Loucy (cell line): ENCODE data around the gene TLR3.

Experiments used
- H2AFZ ChIP-seq: fragments of 200-600 bp; sonication (generic); 2 replicates; pipeline ENCODE4 v1.6.0; 2016; ENCODE audit warnings: antibody characterized with exemption, mild to moderate bottlenecking, low read length, moderate library complexity
- H3F3A ChIP-seq: fragments of 200-600 bp; 2 replicates; pipeline ENCODE4 v1.6.0; 2016; ENCODE audit warnings: antibody characterized with exemption, low read depth, mild to moderate bottlenecking
- H3K27me3 ChIP-seq: fragments of 200-600 bp; sonication (generic); 2 replicates; pipeline ENCODE4 v1.6.1; 2014; ENCODE audit warnings: low read length, mild to moderate bottlenecking; ENCODE audit not compliant: insufficient read depth, poor library complexity, severe bottlenecking
- H3K36me3 ChIP-seq: fragments of 200-600 bp; sonication (generic); 2 replicates; pipeline ENCODE4 v1.6.1; 2016; ENCODE audit warnings: low read length; ENCODE audit not compliant: insufficient read depth
- H3K4me1 ChIP-seq: fragments of 200-600 bp; sonication (generic); 2 replicates; pipeline ENCODE4 v1.5.1; 2014; ENCODE audit warnings: low read length, mild to moderate bottlenecking; ENCODE audit not compliant: insufficient read depth, poor library complexity, severe bottlenecking
- H3K4me2 ChIP-seq: fragments of 200-600 bp; sonication (generic); 2 replicates; pipeline ENCODE4 v1.6.0; 2014; ENCODE audit warnings: antibody characterized with exemption, low read length, low read depth, mild to moderate bottlenecking; ENCODE audit not compliant: poor library complexity, severe bottlenecking
- H3K4me3 ChIP-seq: fragments of 200-600 bp; sonication (generic); 2 replicates; pipeline ENCODE4 v1.5.1; 2014; ENCODE audit warnings: low read length, mild to moderate bottlenecking, mixed read lengths; ENCODE audit not compliant: poor library complexity, severe bottlenecking
- H3K79me2 ChIP-seq: fragments of 200-600 bp; sonication (generic); 2 replicates; pipeline ENCODE4 v1.6.1; 2014; ENCODE audit warnings: low read length; ENCODE audit not compliant: insufficient read depth
- H3K9ac ChIP-seq: fragments of 200-600 bp; sonication (generic); 2 replicates; pipeline ENCODE4 v1.6.0; 2014; ENCODE audit warnings: mild to moderate bottlenecking, low read depth, low read length, moderate library complexity; ENCODE audit not compliant: poor library complexity, severe bottlenecking
- H3K9me2 ChIP-seq: fragments of 200-600 bp; sonication (generic); replicated peaks from 2 replicates; pipeline ENCODE4 v1.6.1; 2016; ENCODE audit warnings: low read depth, low read length, mixed read lengths
- H3K9me3 ChIP-seq: fragments of 200-600 bp; sonication (generic); 2 replicates; pipeline ENCODE4 v1.6.1; 2014; ENCODE audit warnings: mild to moderate bottlenecking, antibody characterized with exemption, low read length, low read depth; ENCODE audit not compliant: insufficient read depth
- H4K20me1 ChIP-seq: fragments of 200-600 bp; sonication (generic); 2 replicates; pipeline ENCODE4 v1.6.0; 2014; ENCODE audit warnings: antibody characterized with exemption, low read length, mild to moderate bottlenecking; ENCODE audit not compliant: insufficient read depth, poor library complexity, severe bottlenecking
- CTCF ChIP-seq: fragments of 200-600 bp; sonication (generic); conservative IDR thresholded peaks from 2 replicates; pipeline ENCODE4 v1.5.1; 2014; ENCODE audit warnings: mild to moderate bottlenecking, antibody characterized with exemption, low read length
- EZH2phosphoT487 ChIP-seq: fragments of 200-600 bp; IDR thresholded peaks from 2 replicates; pipeline ENCODE4 v1.6.1; 2018; ENCODE audit warnings: antibody characterized with exemption, mild to moderate bottlenecking, moderate library complexity, borderline replicate concordance

Gene TLR3

GRCh38 chr4:186134257-186134656 is 65.3 kb downstream of the TLR3 start:
- H3F3A ChIP-seq = no peaks in the 10 kb centered on the region
- H4K20me1 ChIP-seq = no peaks in the 10 kb centered on the region
- no peak overlapping the region for H2AFZ ChIP-seq
- no peaks in the 10 kb centered on the region for H3K27me3 ChIP-seq
- H3K9me2 ChIP-seq = no peaks in the 10 kb centered on the region
- TF ChIP-seq CTCF = no peak
- no peak for TF ChIP-seq EZH2phosphoT487
- no peak overlapping the region for H3K4me3 ChIP-seq
- H3K4me1 ChIP-seq = no peaks in the 10 kb centered on the region
- H3K79me2 ChIP-seq = no peaks in the 10 kb centered on the region
- no peaks in the 10 kb centered on the region for H3K9me3 ChIP-seq
- no peak overlapping the region for H3K4me2 ChIP-seq
- H3K36me3 ChIP-seq = no peaks in the 10 kb centered on the region
- no peak overlapping the region for H3K9ac ChIP-seq

- no peaks in the 10 kb centered on the region for H3K79me2 ChIP-seq
- H3K4me2 ChIP-seq = no peak overlapping the region
Measured at GRCh38 chr4:186134861-186135260, 65.9 kb downstream of the TLR3 start.

DNA sequence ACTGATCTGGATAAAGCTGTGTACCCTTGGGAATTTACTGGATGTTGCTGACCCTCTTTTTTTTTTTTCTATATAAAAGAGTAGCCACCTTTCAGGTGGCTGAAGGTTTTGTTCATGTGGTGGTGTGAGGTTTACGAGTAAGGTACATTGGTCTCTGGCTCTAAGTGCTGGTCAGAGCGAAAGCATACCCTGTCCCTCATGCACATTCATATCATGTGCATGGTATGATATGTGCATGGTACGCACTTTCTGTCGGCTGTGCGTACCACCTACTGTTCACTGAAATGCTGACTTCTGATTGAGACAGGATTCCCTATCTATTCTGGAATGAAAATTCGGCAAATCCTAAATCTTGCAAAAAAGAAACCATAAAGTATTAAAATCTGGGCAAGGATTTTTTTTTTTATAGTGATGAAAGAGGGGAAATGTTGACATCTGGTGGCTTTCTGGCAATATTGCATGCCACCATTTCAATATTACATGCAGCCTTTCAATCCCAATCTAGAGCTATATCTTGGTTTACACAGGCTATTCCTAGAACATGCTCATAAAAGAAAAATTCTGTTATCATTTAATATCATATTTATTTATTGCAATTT is 68.3 kb downstream of the TLR3 start:
- no peaks in the 10 kb centered on the region for H3K36me3 ChIP-seq
- no peaks in the 10 kb centered on the region for H3F3A ChIP-seq
- H3K79me2 ChIP-seq = no peaks in the 10 kb centered on the region
- no peaks in the 10 kb centered on the region for H3K9me3 ChIP-seq
- H3K4me2 ChIP-seq = no peak overlapping the region
- H4K20me1 ChIP-seq = no peaks in the 10 kb centered on the region
- no peaks in the 10 kb centered on the region for H3K4me1 ChIP-seq
- no peak for TF ChIP-seq EZH2phosphoT487
- TF ChIP-seq CTCF = peak; percentile 77
- no peaks in the 10 kb centered on the region for H3K9me2 ChIP-seq
- H2AFZ ChIP-seq = no peak overlapping the region
- no peak overlapping the region for H3K9ac ChIP-seq
- no peaks in the 10 kb centered on the region for H3K27me3 ChIP-seq
- no peak overlapping the region for H3K4me3 ChIP-seq

More at GRCh38 chr4:186134861-186135260, 65.9 kb downstream of the TLR3 start:
- Histone ChIP-seq H3F3A (no peaks in the 10 kb centered on the region), H3K4me3 (no peak overlapping the region), H3K36me3 (no peaks in the 10 kb centered on the region), H3K4me1 (no peaks in the 10 kb centered on the region), H3K27me3 (no peaks in the 10 kb centered on the region), H4K20me1 (no peaks in the 10 kb centered on the region), H2AFZ (no peak overlapping the region), H3K9me3 (no peaks in the 10 kb centered on the region), H3K9ac (no peak overlapping the region), H3K9me2 (no peaks in the 10 kb centered on the region)
- TF ChIP-seq CTCF (no peak), EZH2phosphoT487 (no peak)
